T47D (cell line): ENCODE measurements around the gene TMEM165.
A peak's percentile ranks its signal among the peaks of the same experiment; 100 is the strongest.

Experiments used
- DNase-seq, 2 experiments: peaks; one replicate each; pipeline versions ENCODE4 v3.0.0 to v3.0.0-alpha.2; 2011 to 2012; ENCODE audit warnings: low read depth in 1 of 2, low spot score in 1 of 2
- JUND ChIP-seq: IDR thresholded peaks from 2 replicates; pipeline ENCODE4 v1.6.1; 2012; ENCODE audit warnings: low read depth
- in situ Hi-C: cut with HindIII; loops from 2 replicates; pipeline ENCODE4 v1.10.0; 2016; ENCODE audit warnings: low sequenced_read_pairs, low pct_unique_long_range_greater_than_20kb

TMEM165 gene

GRCh38 chr4:55397520-55398321, 2.0 kb downstream of the TMEM165 start:
- DNase-seq, result peak in 1 of 2 experiments; percentile 2

DNA sequence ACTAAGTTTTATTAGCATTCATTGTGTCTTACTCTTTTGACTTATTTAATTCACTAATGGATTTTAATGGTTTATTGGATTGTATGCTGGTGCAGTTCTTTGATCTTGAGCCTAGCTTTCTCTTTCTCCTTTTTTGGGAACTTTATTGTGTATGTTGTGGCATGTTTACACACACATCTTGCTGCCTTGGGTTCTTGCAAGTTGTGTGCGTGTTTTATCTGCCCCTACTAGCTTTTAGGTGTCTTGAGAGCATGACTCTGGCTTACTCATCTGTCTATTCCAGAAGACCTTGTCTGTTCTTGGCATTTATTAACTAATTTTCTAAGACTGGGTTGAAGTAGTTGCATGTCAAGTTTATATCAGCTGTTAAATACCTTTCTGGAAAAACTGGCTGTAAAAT, 2.7 kb downstream of the TMEM165 start:
- no peak for DNase-seq
- no peak for TF ChIP-seq JUND
- in situ Hi-C loops, result no loop called here

More at GRCh38 chr4:55397520-55398321, 2.0 kb downstream of the TMEM165 start:
- TF ChIP-seq JUND, result no peak
- in situ Hi-C loops, result no loop called here

- DNase-seq, result no peak
- in situ Hi-C loops, result no loop called here
- TF ChIP-seq JUND, result no peak
Measured at GRCh38 chr4:55398966-55399365, 3.2 kb downstream of the TMEM165 start.

GRCh38 chr4:55399581-55399980, 3.8 kb downstream of the TMEM165 start:
- DNase-seq, result no peak
- in situ Hi-C loops, result no loop called here
- no peak for TF ChIP-seq JUND

DNA sequence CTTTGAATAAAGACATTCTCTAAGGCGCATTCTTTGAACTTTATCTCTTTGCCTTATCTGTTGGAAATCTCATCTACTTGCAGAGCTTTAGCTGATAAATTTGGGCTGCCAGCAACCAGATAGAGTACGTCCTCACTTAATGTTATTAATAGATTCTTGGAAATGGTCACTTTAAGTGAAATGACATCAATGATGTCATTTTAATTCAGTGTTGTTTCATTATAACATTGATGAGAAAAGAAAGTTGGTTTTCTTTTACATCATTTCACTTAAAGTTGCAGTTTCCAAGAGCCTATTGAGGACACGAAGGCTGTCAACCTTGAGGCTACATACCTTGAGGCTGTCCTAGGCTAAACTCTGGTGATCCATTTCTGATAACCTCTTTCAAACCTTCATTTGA, 9.3 kb downstream of the TMEM165 start:
- in situ Hi-C loops, result no loop called here
- no peak for TF ChIP-seq JUND
- no peak for DNase-seq

DNA sequence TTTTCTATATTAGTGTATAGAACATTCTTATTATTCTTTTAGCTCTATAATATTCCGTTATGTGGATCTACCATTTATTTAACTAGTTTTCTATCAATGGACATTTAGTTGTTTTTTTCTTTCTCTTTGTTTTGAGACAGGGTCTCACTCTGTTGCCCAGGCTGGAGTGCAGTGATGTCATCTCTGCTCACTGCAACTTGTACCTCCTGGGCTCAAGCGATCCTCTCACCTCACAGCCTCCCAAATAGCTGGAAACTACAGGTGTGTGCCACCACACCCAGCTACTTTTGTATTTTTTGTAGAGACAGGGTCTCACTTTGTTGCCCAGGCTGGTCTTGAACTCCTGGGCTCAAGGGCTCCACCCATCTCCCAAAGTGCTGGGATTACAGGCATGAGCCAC, 10.8 kb downstream of the TMEM165 start:
- DNase-seq, result no peak
- in situ Hi-C loops, result no loop called here
- no peak for TF ChIP-seq JUND

DNA sequence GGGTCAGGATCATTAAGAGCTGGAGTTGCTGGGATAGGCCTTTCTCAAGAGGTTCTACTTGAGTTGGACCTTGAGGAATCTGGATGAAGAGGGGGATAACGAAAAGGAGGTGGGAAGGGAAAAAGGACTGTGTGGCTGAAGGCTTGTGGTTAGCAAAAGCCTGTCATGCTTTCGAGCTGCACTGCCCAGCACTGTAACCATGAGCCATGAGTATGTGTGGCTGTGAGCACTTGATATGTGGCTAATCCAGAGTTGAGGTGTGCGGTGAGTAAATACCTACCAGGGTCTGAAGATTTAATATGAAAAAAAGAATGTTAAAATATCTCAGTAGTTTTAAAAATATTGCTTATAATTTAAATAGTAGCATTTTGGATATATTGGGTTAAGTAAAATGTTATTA, 11.4 kb downstream of the TMEM165 start:
- in situ Hi-C loops, result no loop called here
- no peak for DNase-seq
- TF ChIP-seq JUND, result no peak

DNA sequence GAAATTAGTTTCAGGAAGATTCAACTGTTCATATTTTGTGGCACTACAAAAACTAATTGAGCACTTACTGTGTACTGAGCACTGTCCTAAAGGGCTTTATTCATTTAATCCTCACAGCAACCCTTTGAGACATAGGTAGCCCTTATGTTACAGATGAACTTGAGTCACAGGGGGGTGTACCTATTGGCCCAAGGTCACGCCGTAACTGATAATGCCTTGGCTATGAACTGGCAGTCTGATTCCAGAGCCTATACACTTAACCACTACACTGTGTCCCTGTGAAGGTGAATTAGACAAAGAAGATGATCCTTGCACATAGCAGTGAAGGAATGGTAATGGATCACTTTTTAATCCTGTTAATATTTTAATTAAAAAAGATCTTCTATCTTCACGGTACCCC, 12.0 kb downstream of the TMEM165 start:
- in situ Hi-C loops, result no loop called here
- DNase-seq, result no peak
- TF ChIP-seq JUND, result no peak

GRCh38 chr4:55409468-55410171, 13.9 kb downstream of the TMEM165 start:
- no peak for TF ChIP-seq JUND
- in situ Hi-C loops, result no loop called here
- peak in 1 of 2 experiments; percentile 36 for DNase-seq

DNA sequence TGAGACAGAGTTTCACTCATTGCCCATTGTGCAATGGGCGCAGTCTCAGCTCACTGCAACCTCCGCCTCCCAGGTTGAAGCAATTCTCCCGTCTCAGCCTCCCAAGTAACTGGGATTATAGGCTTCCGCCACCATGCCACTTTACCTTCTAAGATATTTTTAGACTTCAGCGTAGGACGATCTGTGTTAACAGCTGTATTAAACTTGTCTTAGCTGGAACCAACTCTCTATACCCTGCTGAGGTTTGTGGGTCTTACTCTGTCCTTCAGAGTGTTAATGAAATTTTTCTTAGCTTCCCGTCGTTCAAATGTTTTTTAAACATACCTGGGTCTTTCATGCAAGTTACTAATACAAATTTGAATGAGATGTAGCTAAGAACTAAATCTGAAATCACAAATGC, 14.7 kb downstream of the TMEM165 start:
- in situ Hi-C loops, result no loop called here
- DNase-seq, result no peak
- TF ChIP-seq JUND, result no peak

- in situ Hi-C loops, result no loop called here
- no peak for TF ChIP-seq JUND
- DNase-seq, result no peak
Measured at GRCh38 chr4:55411621-55412020, 15.9 kb downstream of the TMEM165 start.

DNA sequence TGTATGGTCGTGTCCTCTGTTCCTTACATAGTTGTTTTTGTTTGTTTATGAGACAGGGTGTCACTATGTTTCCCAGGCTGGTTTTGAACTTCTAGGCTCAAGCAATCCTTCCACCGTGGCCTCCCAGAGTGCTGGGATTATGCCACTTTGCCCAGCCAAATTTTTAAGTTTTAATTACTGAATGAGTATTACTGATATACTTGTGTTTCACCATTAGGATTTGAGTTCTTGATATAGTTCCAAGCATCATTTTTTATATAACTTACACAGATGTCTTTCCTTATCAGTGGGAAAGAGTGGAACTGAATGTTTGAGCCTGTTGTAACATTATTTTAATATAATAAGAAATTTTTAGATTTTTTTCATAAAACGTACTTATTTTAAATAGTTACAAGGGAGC, 20.4 kb downstream of the TMEM165 start:
- no peak for TF ChIP-seq JUND
- DNase-seq, result no peak
- in situ Hi-C loops, result no loop called here

DNA sequence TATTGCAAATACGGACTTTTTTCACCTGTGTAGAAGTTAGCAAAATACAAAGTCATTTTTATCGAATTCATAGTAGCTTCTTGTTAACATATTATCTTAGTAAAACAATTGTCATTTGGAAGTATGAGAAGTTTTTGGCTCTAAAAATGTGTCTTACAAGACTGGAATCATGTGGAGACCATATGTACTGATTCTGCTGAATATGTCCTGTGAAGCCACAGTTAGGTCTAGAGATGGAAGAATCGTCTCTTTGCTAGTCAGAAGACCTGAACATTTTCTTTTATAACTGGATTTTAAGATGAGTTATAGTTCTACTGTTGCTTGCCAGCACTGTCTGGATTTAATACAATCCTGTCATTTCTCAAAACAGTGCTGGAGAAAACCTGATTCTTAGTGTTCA, 29.0 kb downstream of the TMEM165 start:
- in situ Hi-C loops, result no loop called here

More for the DNA sequence above, 29.0 kb downstream of the TMEM165 start:
- DNase-seq, result no peak
- no peak for TF ChIP-seq JUND
